HG03060 (cell line): Measurements from ENCODE around the gene CRELD2.

Source experiments
- ATAC-seq: cut with Tn5 transposase; IDR thresholded peaks from one replicate; pipeline ENCODE4 v1.9.1; 2021; ENCODE audit warnings: low read depth, moderate number of reproducible peaks; ENCODE audit not compliant: unreplicated experiment

Gene CRELD2

DNA sequence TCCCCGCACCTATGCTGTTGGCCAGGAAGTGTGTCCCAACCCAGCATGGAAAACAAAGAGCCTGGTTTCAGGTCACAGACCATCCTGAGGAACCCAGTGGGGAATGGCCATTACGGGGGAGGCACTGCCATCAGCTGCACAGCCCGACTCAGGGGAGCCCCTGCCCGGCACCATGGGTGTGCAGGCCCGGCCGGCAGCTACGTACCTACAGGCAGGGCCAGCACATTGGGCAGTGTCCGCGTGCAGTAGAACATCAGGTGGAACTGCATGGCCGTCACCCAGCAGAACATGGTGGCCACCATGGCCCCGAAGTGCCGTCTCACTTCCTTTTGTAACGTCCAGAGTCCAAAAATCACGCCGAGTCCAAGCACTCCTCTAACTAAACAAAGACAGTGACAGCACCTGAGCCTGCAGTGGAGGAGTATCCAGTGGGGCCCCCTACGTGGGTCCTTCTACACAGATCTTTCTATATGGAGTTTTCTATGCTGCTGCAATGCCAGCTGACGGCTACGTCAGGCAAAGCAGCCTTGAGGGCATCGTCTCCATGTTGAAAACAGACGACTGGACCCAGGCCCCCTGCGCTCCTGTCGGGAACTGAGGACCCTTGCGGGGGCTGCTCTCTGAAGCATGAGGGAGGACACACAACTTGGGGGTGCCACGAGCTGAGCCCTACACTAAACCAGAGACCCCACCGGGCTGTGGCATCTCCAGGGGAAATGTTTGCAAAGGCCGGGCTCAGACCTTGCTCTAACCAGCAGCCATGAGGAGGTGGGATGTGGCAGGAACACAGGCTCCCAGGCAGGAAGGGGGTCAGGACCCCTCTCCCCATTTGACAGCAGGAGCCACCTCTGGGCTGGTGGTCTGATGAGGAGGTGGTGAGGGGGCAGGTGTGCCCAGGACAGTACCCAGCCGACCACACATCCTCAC lies 7.9 kb upstream of the CRELD2 start:
- ATAC-seq, result no peak

- no peak for ATAC-seq
Measured at GRCh38 chr22:49911881-49912625, 6.4 kb upstream of the CRELD2 start.

DNA sequence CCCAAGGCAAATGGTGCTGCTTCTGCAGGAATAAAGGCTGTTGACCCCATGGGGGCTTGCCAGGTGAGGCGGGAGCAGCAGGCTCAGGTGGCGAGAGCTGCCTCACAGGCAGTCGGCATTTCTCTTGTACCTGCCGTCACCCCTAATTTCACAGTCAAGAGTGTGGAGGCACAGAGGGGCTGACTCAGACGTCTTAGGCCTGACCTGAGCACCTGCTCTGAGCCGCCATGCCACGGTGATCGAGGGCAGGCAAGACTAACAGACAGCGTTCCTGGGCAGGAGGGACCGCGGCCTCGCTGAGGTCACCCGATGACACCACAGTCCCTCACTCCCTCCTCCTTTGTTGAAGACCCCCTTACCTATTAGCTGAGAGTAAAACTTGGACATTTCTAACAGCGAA lies 5.4 kb upstream of the CRELD2 start:
- no peak for ATAC-seq

GRCh38 chr22:49913446-49913845 lies 5.0 kb upstream of the CRELD2 start:
- no peak for ATAC-seq

DNA sequence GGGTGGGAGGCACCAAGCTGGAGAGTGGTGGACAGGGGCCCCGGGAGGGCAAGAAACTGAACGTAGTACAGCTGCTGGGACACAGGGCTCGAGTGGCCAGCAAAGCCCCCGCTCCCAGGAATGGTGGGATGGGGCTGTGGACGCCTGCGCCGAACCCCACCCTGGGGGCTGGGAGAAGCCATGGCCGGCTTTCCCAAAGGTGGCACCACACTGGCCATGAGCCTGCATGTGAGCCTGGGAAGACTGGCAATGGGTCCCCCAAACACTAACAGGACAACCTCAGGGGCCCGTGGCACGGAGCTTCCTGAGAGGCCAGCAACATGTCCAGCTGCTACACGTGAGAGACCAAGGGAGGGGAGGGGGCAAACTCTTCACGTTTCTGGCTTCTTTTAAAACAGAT lies 4.2 kb upstream of the CRELD2 start:
- no peak for ATAC-seq

DNA sequence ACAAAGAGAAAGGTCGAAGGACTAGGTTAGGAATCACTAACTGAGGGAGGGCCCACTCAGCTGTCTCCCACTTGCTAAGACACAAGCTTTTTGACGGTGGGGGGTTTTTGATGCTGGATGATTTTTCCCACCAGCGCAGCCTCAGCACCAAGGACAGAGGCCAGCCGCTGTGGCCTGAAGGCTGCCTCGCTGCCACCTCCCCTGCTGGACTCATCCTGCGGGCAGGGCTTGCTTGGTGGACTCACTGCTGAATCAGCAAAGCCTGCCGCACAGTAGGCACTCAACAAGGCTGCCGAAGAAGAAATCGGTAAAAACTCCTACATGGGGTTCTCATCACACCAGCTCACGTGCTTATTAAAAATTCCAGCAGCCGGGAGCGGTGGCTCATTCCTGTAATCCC lies 2.8 kb upstream of the CRELD2 start:
- ATAC-seq, result no peak

GRCh38 chr22:49916831-49917230 lies 1.6 kb upstream of the CRELD2 start:
- ATAC-seq, result no peak

DNA sequence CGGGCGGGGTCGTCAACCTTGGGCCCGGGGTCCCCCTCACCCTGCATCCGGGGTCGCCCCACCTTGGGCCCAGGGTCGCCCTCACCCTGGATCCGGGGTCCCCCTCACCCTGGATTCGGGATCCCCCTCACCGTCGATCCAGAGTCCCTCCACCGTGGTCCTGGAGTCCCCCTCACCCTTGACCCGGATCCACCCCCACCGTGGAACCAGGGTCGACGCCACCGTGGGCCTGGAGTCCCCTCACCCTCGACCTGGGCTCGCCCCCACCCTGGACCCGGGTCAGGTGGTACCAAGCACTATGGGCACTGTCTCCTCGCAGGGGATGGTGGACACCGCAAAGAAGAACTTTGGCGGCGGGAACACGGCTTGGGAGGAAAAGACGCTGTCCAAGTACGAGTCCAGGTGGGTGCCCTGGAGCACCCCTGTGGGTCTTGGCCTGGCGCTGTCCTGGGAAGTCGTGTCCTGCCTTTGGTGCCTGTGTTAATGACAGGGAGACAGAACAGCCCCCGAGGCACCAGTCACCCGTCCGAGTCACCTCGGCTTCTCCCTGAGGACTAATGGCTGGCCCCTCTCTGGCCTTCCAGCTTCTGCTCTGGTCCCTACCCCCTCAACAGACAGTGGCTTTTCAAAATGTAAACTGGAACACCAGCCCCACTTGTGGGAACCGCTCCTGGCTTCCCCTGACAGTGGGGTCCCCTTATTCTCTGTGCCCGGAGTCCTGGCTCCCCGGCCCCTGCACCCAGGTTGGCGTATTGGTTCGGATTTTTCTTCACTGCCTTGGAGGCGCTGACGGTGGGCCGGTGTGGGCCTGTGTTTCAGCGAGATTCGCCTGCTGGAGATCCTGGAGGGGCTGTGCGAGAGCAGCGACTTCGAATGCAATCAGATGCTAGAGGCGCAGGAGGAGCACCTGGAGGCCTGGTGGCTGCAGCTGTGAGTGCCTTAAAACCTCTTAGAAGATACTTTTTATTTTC lies 762 bp downstream of the CRELD2 start:
- no peak for ATAC-seq

GRCh38 chr22:49920859-49921258 lies 2.4 kb downstream of the CRELD2 start:
- ATAC-seq, result no peak

GRCh38 chr22:49921508-49922278 lies 3.3 kb downstream of the CRELD2 start:
- no peak for ATAC-seq

GRCh38 chr22:49922484-49922883 lies 4.0 kb downstream of the CRELD2 start:
- no peak for ATAC-seq

GRCh38 chr22:49922926-49923325 lies 4.5 kb downstream of the CRELD2 start:
- no peak for ATAC-seq

- ATAC-seq, result no peak
Measured at GRCh38 chr22:49923445-49923844, 5.0 kb downstream of the CRELD2 start.

DNA sequence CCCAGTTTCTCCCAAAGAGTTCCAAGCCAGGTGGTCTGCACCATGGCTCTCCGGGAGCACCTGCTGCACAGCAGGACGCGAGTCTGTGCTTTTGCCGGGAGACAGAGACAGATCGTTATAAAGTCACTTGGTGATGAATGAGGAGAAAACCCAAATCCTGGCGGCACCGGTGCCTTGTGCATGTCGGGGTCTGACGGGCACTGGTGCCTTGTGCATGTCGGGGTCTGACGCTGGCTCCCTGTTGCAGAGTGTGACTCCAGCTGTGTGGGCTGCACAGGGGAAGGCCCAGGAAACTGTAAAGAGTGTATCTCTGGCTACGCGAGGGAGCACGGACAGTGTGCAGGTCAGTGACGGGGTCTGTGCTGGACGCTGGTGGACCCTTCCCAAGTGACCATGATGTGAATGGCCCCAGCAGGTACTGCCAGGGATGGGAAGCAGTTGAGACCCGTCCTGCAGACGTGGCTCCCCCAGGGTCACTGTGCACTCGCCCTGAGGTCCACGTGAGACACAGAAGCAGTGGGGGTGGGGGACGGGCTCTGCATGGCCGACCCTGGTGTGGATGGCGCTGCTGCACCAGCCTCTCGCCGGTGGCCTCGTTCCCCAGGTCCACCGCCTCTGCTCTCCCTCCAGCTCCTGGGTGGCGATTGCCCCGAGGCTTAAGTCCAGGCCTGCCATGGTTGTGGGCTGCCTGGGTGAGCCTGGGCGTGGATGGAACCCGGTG lies 5.8 kb downstream of the CRELD2 start:
- no peak for ATAC-seq

DNA sequence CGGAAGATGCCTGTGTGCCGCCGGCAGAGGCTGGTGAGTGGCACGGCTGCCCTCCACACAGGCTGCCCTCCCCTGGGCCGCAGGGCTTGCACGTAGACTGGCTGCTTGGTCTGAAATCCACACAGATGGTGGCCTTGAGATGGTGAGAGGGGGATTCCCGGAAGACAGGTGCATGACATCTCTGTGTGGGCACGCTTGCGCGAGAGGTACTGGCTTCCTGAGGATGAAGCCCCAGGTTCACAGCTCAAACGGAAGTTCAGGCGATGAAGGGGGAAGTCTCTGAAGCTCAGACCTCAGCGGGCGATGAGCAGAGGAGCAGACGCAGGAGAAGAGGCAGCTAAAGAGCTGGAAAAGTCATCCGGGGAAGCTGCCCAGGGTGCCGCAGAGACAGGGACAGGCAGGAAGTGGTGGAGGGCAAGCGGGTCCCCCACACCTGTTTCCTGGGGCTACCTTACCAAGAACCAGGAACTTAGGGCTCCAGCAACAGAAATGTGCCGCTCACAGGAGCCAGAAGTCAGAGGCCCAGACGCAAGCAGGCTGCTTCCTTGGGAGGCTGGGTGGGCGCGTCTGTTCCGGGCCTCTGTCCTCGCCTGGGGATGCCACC lies 7.2 kb downstream of the CRELD2 start:
- peak; percentile 47 for ATAC-seq

- ATAC-seq, result no peak
Measured at GRCh38 chr22:49926916-49927315, 8.5 kb downstream of the CRELD2 start.

GRCh38 chr22:49927483-49928184 lies 9.2 kb downstream of the CRELD2 start:
- ATAC-seq, result no peak

GRCh38 chr22:49928185-49928495 lies 9.7 kb downstream of the CRELD2 start:
- no peak for ATAC-seq
